Tibial artery (tissue), 4 donors: ENCODE measurements around the gene GPC6.

ENCODE experiments used
- DNase-seq, 2 donors: peaks; one replicate each; pipeline ENCODE4 v3.0.0-alpha.2; 2019
- H3K27ac ChIP-seq, 2 donors: fragments of 200-600 bp; sonication (generic) in 1 of 2; 1 replicate in 1 of 2; 2 replicates in 1 of 2; pipeline ENCODE4 v1.5.1; 2018 to 2019; ENCODE audit warnings: mild to moderate bottlenecking in 1 of 2
- H3K27me3 ChIP-seq, 2 donors: fragments of 200-600 bp; sonication (generic) in 1 of 2; one replicate each; pipeline versions ENCODE4 v1.5.1 to v1.6.0; 2016 to 2019
- H3K36me3 ChIP-seq, 3 donors: fragments of 200-600 bp; sonication (generic) in 2 of 3; one replicate each; pipeline ENCODE4 v1.5.1; 2016 to 2019; ENCODE audit warnings: mild to moderate bottlenecking in 2 of 3
- H3K4me1 ChIP-seq, 4 donors: fragments of 200-600 bp; sonication (generic) in 2 of 4; 1 replicate in 3 of 4; 2 replicates in 1 of 4; pipeline ENCODE4 v1.5.1; 2016 to 2019
- H3K4me3 ChIP-seq, 2 donors: fragments of 200-600 bp; sonication (generic) in 1 of 2; 1 replicate in 1 of 2; 2 replicates in 1 of 2; pipeline ENCODE4 v1.5.1; 2018 to 2019; ENCODE audit warnings: mild to moderate bottlenecking in 2 of 2
- H3K9me3 ChIP-seq, 3 donors: fragments of 200-600 bp; sonication (generic) in 1 of 3; one replicate each; pipeline ENCODE4 v1.5.1; 2016 to 2019
- CTCF ChIP-seq, 2 experiments: fragments of 200-600 bp in 1 of 2; fragments of 450-650 bp in 1 of 2; IDR thresholded peaks; one replicate each; pipeline ENCODE4 v1.5.1; 2017 to 2019; ENCODE audit warnings: antibody characterized with exemption in 2 of 2, mild to moderate bottlenecking in 1 of 2, moderate library complexity in 1 of 2
- intact Hi-C: fragments of 100-400 bp; cut with DNase I; formaldehyde crosslinking; loops from one replicate; pipeline ENCODE4 v1.15.0; 2023; ENCODE audit warnings: low total_unique reads

Gene GPC6

DNA sequence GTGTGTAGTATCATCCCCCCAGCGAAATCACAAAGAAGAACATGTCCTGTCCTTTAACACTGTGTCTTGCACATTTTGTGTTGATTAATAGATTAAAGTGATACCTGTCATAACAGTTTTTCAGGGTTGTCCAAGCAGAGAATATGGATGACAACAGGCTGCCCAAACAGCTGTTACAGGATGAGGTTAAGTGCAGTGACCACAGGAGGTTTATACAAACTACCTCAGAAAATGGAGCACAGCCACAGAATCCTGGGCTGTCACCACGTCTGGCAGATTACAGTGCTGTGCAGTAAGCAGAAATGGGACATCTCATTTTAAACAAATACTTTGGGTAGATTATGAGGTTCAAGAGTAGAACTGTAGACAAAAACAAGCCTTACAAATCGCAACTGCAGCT, 677.3 kb downstream of the GPC6 start:
- Histone ChIP-seq H3K9me3 (no peaks in the 10 kb centered on the region), H3K27me3 (no peaks in the 10 kb centered on the region), H3K4me1 (peaks cover 0 to 26% (median 0%) of the 10 kb centered on the region in 4 donors), H3K4me3 (no peak overlapping the region), H3K27ac (no peak overlapping the region), H3K36me3 (no peaks in the 10 kb centered on the region)
- intact Hi-C loops: no loop called here
- no peak for DNase-seq
- no peak for TF ChIP-seq CTCF (IDR thresholded peaks at IDR 0.05)

- Histone ChIP-seq H3K27me3 (no peaks in the 10 kb centered on the region), H3K27ac (no peak overlapping the region), H3K4me3 (no peak overlapping the region), H3K9me3 (no peaks in the 10 kb centered on the region), H3K4me1 (peaks cover 0 to 7% (median 0%) of the 10 kb centered on the region in 4 donors), H3K36me3 (no peaks in the 10 kb centered on the region)
- no peak for DNase-seq
- intact Hi-C loops: no loop called here
- TF ChIP-seq CTCF (IDR thresholded peaks at IDR 0.05): no peak
These were observed 688.7 kb downstream of the GPC6 start for GRCh38 chr13:93915269-93915809.

DNA sequence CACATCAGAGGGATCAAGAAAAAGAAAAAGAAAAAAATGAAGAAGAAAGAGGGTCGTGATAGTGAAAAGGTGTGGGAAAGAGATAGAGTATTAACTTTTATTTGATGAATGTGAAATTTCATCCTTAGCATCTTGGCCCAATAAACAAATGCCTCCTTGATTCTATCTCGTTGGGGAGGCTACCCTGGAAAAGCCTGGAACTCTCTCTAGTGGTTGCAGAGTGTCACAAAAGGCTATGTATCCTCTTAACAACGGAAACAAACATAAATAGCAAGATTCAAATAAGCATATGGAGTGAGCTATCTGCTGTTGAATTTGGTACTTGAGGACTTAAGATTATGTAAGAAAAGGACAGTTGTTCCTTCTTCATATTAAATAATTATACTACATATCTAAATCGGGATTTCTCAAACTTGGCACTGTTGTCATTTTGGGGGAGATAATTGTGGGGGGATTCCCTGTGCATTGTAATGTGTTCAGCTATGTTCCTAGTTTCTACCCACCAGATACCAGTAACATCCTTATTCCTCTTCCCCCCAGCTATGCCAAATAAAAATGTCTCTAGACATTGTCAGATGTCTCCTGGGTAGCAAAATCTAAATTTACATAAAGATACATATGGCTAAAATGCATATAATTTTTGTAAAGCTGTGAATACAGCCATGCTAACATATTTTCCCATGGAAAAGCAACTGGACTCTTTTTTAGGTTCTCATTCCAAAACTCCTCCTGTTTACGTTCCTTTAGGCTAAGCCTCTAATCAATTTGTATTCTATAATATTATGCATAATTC, 695.7 kb downstream of the GPC6 start:
- intact Hi-C loops: no loop called here
- Histone ChIP-seq H3K4me1 (peaks cover 0 to 7% (median 0%) of the 10 kb centered on the region in 4 donors), H3K27ac (no peak overlapping the region), H3K4me3 (no peak overlapping the region), H3K36me3 (no peaks in the 10 kb centered on the region), H3K27me3 (no peaks in the 10 kb centered on the region), H3K9me3 (no peaks in the 10 kb centered on the region)
- DNase-seq: no peak
- no peak for TF ChIP-seq CTCF (IDR thresholded peaks at IDR 0.05)

- Histone ChIP-seq H3K27ac (no peak overlapping the region), H3K9me3 (no peaks in the 10 kb centered on the region), H3K4me3 (no peak overlapping the region), H3K4me1 (no peaks in the 10 kb centered on the region), H3K36me3 (no peaks in the 10 kb centered on the region), H3K27me3 (no peaks in the 10 kb centered on the region)
- DNase-seq: no peak
- intact Hi-C loops: no loop called here
- no peak for TF ChIP-seq CTCF (IDR thresholded peaks at IDR 0.05)
These were observed 699.4 kb downstream of the GPC6 start for GRCh38 chr13:93925990-93926389.

- H3K27me3 ChIP-seq: no peaks in the 10 kb centered on the region
- no peak overlapping the region for H3K4me3 ChIP-seq
- intact Hi-C loops: no loop called here
- H3K9me3 ChIP-seq: no peaks in the 10 kb centered on the region
- no peak overlapping the region for H3K27ac ChIP-seq
- no peaks in the 10 kb centered on the region for H3K4me1 ChIP-seq
- no peak for TF ChIP-seq CTCF (IDR thresholded peaks at IDR 0.05)
- no peaks in the 10 kb centered on the region for H3K36me3 ChIP-seq
- no peak for DNase-seq
These were observed 699.8 kb downstream of the GPC6 start for GRCh38 chr13:93926425-93926824.
